HG02884 (cell line): ENCODE data around the gene ST6GALNAC3.
"Not testable (repeated sequence)": the region's sequence is repeated elsewhere in the genome, so short reads cannot be mapped to it uniquely, and the experiment has no call there.

Experiments
- ATAC-seq: cut with Tn5 transposase; IDR thresholded peaks from one replicate; pipeline ENCODE4 v1.9.1; 2021; ENCODE audit warnings: mild to moderate bottlenecking, moderate library complexity; ENCODE audit not compliant: unreplicated experiment

The ST6GALNAC3 gene

GRCh38 chr1:76070538-76070937, 4.0 kb upstream of the ST6GALNAC3 start:
- ATAC-seq: no peak

- no peak for ATAC-seq
These were observed 1.1 kb upstream of the ST6GALNAC3 start for GRCh38 chr1:76073481-76073880.

- ATAC-seq: no peak
These were observed 593 bp downstream of the ST6GALNAC3 start for GRCh38 chr1:76075188-76075489.

- peak; percentile 45 for ATAC-seq
These were observed 1.3 kb downstream of the ST6GALNAC3 start for GRCh38 chr1:76075877-76076276.

GRCh38 chr1:76079475-76080227, 5.1 kb downstream of the ST6GALNAC3 start:
- ATAC-seq: no peak

GRCh38 chr1:76080552-76081079, 6.1 kb downstream of the ST6GALNAC3 start:
- ATAC-seq: no peak

GRCh38 chr1:76082062-76082461, 7.5 kb downstream of the ST6GALNAC3 start:
- ATAC-seq: no peak

GRCh38 chr1:76083189-76083588, 8.6 kb downstream of the ST6GALNAC3 start:
- no peak for ATAC-seq

GRCh38 chr1:76084029-76084627, 9.6 kb downstream of the ST6GALNAC3 start:
- ATAC-seq: no peak

- ATAC-seq: no peak
These were observed 10.1 kb downstream of the ST6GALNAC3 start for GRCh38 chr1:76084685-76085084.

- ATAC-seq: no peak
These were observed 11.6 kb downstream of the ST6GALNAC3 start for GRCh38 chr1:76086109-76086508.

- no peak for ATAC-seq
These were observed 12.1 kb downstream of the ST6GALNAC3 start for GRCh38 chr1:76086597-76086996.

- ATAC-seq: no peak
These were observed 16.0 kb downstream of the ST6GALNAC3 start for GRCh38 chr1:76090283-76091203.

- ATAC-seq: no peak
These were observed 18.3 kb downstream of the ST6GALNAC3 start for GRCh38 chr1:76092812-76093211.

- ATAC-seq: no peak
These were observed 19.2 kb downstream of the ST6GALNAC3 start for GRCh38 chr1:76093522-76094312.

- no peak for ATAC-seq
These were observed 21.3 kb downstream of the ST6GALNAC3 start for GRCh38 chr1:76095802-76096201.

- not testable (repeated sequence) for ATAC-seq
These were observed 22.5 kb downstream of the ST6GALNAC3 start for GRCh38 chr1:76097064-76097463.

- no peak for ATAC-seq
These were observed 24.3 kb downstream of the ST6GALNAC3 start for GRCh38 chr1:76098845-76099244.

- no peak for ATAC-seq
These were observed 27.0 kb downstream of the ST6GALNAC3 start for GRCh38 chr1:76101548-76101947.

- ATAC-seq: no peak
These were observed 27.5 kb downstream of the ST6GALNAC3 start for GRCh38 chr1:76102046-76102445.

GRCh38 chr1:76103034-76103433, 28.5 kb downstream of the ST6GALNAC3 start:
- ATAC-seq: no peak
